Astrocyte (in vitro differentiated cells and primary cell): Measurements from ENCODE around the gene RAX2. TPM values are rescaled to one million over a fixed set of nuclear protein-coding genes. Genes with fewer than 3 reads are reported as not detected.

Experiments
- total RNA-seq: library from RNA; stranded (reverse); gene quantifications from 2 replicates; pipeline ENCODE4 v1.2.1, GENCODE V29; 2021

RAX2 gene
- total RNA-seq, 1 donor from 2014 or later = not detected

Other genes with a start within 250 kb of the RAX2 start
- 0.68 TPM in 1 of 2 replicates, not detected in the other for gene TEKTIP1, start 233.1 kb downstream of the RAX2 start, total RNA-seq
- gene MFSD12, start 214.6 kb downstream of the RAX2 start, total RNA-seq = 181 and 201 TPM in 2 replicates
- gene HMG20B, start 199.3 kb downstream of the RAX2 start, total RNA-seq = 55.9 and 63.8 TPM in 2 replicates
- gene GIPC3, start 186.8 kb downstream of the RAX2 start, total RNA-seq = 0.09 and 0.10 TPM in 2 replicates
- 0.31 and 0.39 TPM in 2 replicates for gene TBXA2R, start 165.4 kb downstream of the RAX2 start, total RNA-seq
- 22.0 and 26.7 TPM in 2 replicates for gene CACTIN, start 145.4 kb downstream of the RAX2 start, total RNA-seq
- gene PIP5K1C, start 71.8 kb downstream of the RAX2 start, total RNA-seq = 42.0 and 44.2 TPM in 2 replicates
- 0.58 and 2.0 TPM in 2 replicates for gene TJP3, start 63.8 kb downstream of the RAX2 start, total RNA-seq
- 16.4 and 16.5 TPM in 2 replicates for gene APBA3, start 10.5 kb downstream of the RAX2 start, total RNA-seq
- gene MRPL54, start 9.5 kb downstream of the RAX2 start, total RNA-seq = 41.6 and 43.5 TPM in 2 replicates
- 0.22 TPM in 1 of 2 replicates, not detected in the other for gene MATK, start 14.2 kb upstream of the RAX2 start, total RNA-seq
- 2.0 and 2.1 TPM in 2 replicates for gene ZFR2, start 96.8 kb upstream of the RAX2 start, total RNA-seq
- 4.5 and 6.5 TPM in 2 replicates for gene ATCAY, start 108.5 kb upstream of the RAX2 start, total RNA-seq
- gene NMRK2, start 160.8 kb upstream of the RAX2 start, total RNA-seq = 0.73 TPM in 1 of 2 replicates, not detected in the other
- gene DAPK3, start 198.9 kb upstream of the RAX2 start, total RNA-seq = 242 and 264 TPM in 2 replicates
- gene EEF2, start 213.2 kb upstream of the RAX2 start, total RNA-seq = 2,578 and 2,739 TPM in 2 replicates
- 26.0 and 26.4 TPM in 2 replicates for gene PIAS4, start 235.5 kb upstream of the RAX2 start, total RNA-seq